HEK293T (cell line): Measurements from ENCODE around the gene LNX1.

ENCODE experiments used
- CTCF ChIA-PET: fragments of 350-600 bp; formaldehyde crosslinking; extraction: SDS; loops from one replicate; lab custom pipeline; 2021; ENCODE audit warnings: antibody characterized with exemption, inconsistent platforms; lab: Yijun Ruan, JAX
- POLR2A ChIA-PET: fragments of 350-600 bp; formaldehyde crosslinking; extraction: SDS; loops from one replicate; lab custom pipeline; 2020; ENCODE audit warnings: antibody characterized with exemption, inconsistent platforms; lab: Yijun Ruan, JAX
- DNase-seq: peaks from one replicate; pipeline ENCODE4 v3.0.0; 2012; ENCODE audit warnings: mixed read lengths; ENCODE audit errors: extremely low spot score
- ARNT ChIP-seq: fragments of 450-650 bp; IDR thresholded peaks from 2 replicates; pipeline ENCODE4 v1.6.1; 2017; ENCODE audit warnings: mild to moderate bottlenecking
- BHLHE40 ChIP-seq: fragments of 450-650 bp; IDR thresholded peaks from 2 replicates; pipeline ENCODE4 v1.6.1; 2016; ENCODE audit warnings: mild to moderate bottlenecking, moderate library complexity, borderline replicate concordance
- CTBP1 ChIP-seq: fragments of 450-650 bp; IDR thresholded peaks from 2 replicates; pipeline ENCODE4 v1.6.1; 2016; ENCODE audit warnings: borderline replicate concordance
- ELF4 ChIP-seq: fragments of 450-650 bp; IDR thresholded peaks from 2 replicates; pipeline ENCODE4 v1.6.1; 2017; ENCODE audit warnings: antibody characterized with exemption
- FOXA1 ChIP-seq: fragments of 450-650 bp; IDR thresholded peaks from 2 replicates; pipeline ENCODE4 v1.6.1; 2016; ENCODE audit warnings: mild to moderate bottlenecking
- FOXK2 ChIP-seq: fragments of 450-650 bp; IDR thresholded peaks from 2 replicates; pipeline ENCODE4 v1.6.1; 2016; ENCODE audit warnings: mild to moderate bottlenecking
- FOXM1 ChIP-seq: fragments of 450-650 bp; IDR thresholded peaks from 2 replicates; pipeline ENCODE4 v1.6.1; 2017; ENCODE audit warnings: mild to moderate bottlenecking, borderline replicate concordance
- HDGF ChIP-seq: fragments of 450-650 bp; IDR thresholded peaks from 2 replicates; pipeline ENCODE4 v1.6.1; 2017; ENCODE audit warnings: antibody characterized with exemption, borderline replicate concordance
- L3MBTL2 ChIP-seq: fragments of 450-650 bp; conservative IDR thresholded peaks from 2 replicates; pipeline ENCODE4 v1.6.1; 2016; ENCODE audit warnings: mild to moderate bottlenecking
- LEF1 ChIP-seq: fragments of 450-650 bp; IDR thresholded peaks from 2 replicates; pipeline ENCODE4 v1.6.1; 2017; ENCODE audit warnings: mild to moderate bottlenecking, borderline replicate concordance
- NFRKB ChIP-seq: fragments of 450-650 bp; IDR thresholded peaks from 2 replicates; pipeline ENCODE4 v1.6.1; 2016; ENCODE audit warnings: mild to moderate bottlenecking, moderate library complexity
- SP1 ChIP-seq: fragments of 450-650 bp; IDR thresholded peaks from 2 replicates; pipeline ENCODE4 v1.6.1; 2017
- SUZ12 ChIP-seq: fragments of 450-650 bp; IDR thresholded peaks from 2 replicates; pipeline ENCODE4 v1.6.1; 2016; ENCODE audit warnings: mild to moderate bottlenecking
- TARDBP ChIP-seq: fragments of 450-650 bp; IDR thresholded peaks from 2 replicates; pipeline ENCODE4 v1.6.1; 2016
- ZNF384 ChIP-seq: fragments of 450-650 bp; IDR thresholded peaks from 2 replicates; pipeline ENCODE4 v1.6.1; 2016
- TF ChIP-seq, protein P1 (sequence below): fragments of 450-650 bp; IDR thresholded peaks from 2 replicates; pipeline ENCODE4 v1.6.1; 2016

LNX1 gene

DNA sequence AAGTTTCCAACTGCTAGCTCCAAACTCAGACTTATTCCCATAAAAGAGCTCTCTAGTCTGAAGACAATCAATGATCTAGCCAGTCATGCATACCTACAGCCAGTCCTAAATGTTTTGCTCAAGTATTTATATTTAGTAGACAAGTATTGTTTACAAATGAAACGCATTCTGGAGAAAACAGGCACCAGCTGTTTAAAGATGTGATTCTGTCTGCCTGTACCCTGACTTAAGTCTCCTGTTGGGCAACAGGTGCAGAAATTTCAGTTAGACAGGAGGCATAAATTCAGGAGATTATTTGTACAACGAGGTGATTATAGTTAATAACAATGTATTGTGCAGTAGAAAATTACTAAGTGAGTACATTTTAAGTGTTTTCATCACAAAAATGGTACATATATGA lies 28.9 kb downstream of the LNX1 start:
- ChIA-PET CTCF (no interaction called here), POLR2A (no interaction called here)
- no peak for TF ChIP-seq ELF4
- TF ChIP-seq FOXM1, result no peak
- TF ChIP-seq, protein P1, sequence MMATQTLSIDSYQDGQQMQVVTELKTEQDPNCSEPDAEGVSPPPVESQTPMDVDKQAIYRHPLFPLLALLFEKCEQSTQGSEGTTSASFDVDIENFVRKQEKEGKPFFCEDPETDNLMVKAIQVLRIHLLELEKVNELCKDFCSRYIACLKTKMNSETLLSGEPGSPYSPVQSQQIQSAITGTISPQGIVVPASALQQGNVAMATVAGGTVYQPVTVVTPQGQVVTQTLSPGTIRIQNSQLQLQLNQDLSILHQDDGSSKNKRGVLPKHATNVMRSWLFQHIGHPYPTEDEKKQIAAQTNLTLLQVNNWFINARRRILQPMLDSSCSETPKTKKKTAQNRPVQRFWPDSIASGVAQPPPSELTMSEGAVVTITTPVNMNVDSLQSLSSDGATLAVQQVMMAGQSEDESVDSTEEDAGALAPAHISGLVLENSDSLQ, result no peak
- TF ChIP-seq ZNF384, result no peak
- no peak for TF ChIP-seq SUZ12
- no peak for TF ChIP-seq FOXK2
- no peak for TF ChIP-seq LEF1
- TF ChIP-seq L3MBTL2, result no peak
- TF ChIP-seq SP1, result no peak
- no peak for TF ChIP-seq FOXA1
- TF ChIP-seq HDGF, result no peak
- TF ChIP-seq TARDBP, result no peak
- DNase-seq, result no peak

DNA sequence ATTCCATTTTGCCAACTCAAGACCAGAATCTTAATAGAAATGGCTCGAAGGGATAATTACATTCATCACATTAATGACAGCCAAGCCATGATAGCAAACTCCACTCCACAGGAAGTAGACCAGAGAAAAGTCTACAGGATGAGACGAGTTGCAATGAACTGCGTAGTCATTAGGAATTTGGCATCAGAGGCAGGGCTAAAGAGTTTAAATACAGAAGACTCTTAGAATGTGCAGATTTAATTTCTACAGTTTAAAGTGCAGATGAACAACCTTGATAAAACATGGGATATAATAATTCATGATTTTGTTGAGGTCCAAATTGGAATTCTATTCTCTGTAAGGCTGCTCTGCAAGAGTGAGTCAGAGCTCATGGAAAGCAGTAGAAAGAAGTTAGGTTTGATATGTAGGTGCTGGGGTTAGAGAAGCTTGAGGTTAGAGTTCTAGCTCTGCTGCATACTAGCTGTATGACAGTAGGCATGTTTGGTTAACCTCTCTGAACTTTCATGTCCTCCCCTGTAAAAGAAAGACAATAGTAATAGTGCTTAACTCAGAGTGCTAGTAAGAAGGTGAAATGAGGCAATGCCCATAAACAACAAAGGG lies 32.2 kb downstream of the LNX1 start:
- TF ChIP-seq BHLHE40 (no peak), NFRKB (no peak), ZNF384 (no peak), FOXK2 (no peak), L3MBTL2 (no peak), FOXA1 (no peak), SUZ12 (no peak), LEF1 (no peak), CTBP1 (no peak), ELF4 (no peak), TARDBP (no peak), HDGF (no peak)
- TF ChIP-seq, protein P1, result no peak
- POLR2A ChIA-PET, result no interaction called here
- DNase-seq, result no peak
- CTCF ChIA-PET, result no interaction called here

DNA sequence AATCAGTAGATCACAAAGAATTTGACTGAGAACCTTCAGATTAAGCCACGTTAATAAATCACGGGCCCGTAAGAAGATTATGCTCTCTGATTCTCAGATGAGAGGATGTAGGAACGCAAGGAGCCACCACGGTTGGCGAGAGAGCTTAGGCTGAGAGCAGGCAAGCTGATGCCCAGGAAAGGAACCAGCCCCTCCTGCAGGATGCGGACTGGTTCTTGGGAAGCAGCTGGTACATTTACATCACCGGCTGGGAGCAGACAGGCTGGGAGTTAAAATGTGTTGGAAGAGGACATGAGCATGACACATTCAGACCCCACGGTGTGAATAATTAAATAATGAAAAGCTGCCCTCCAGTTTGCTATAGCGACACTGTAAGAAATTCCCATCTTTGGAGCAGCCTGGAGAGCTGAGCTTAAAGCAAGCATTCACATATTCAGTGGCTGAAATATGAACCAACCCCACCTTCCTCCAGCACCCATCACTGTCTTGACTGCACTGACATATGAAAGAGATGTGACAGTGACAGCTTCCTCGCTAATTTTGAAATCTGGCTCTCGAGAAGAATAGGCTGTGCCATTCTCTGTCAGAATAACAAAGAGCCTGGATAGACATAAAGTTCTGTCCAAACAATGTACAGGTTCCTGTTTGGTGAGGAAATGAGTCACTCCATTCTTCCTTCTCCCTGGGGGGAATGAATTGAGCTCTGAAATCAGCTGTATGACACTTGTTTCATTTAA lies 33.1 kb downstream of the LNX1 start:
- ChIA-PET CTCF (no interaction called here), POLR2A (no interaction called here)
- no peak for TF ChIP-seq SUZ12
- TF ChIP-seq L3MBTL2, result no peak
- TF ChIP-seq BHLHE40, result no peak
- no peak for TF ChIP-seq ARNT
- TF ChIP-seq HDGF, result no peak
- no peak for TF ChIP-seq SP1
- TF ChIP-seq, protein P1, result no peak
- TF ChIP-seq CTBP1, result no peak
- TF ChIP-seq TARDBP, result no peak
- no peak for DNase-seq

DNA sequence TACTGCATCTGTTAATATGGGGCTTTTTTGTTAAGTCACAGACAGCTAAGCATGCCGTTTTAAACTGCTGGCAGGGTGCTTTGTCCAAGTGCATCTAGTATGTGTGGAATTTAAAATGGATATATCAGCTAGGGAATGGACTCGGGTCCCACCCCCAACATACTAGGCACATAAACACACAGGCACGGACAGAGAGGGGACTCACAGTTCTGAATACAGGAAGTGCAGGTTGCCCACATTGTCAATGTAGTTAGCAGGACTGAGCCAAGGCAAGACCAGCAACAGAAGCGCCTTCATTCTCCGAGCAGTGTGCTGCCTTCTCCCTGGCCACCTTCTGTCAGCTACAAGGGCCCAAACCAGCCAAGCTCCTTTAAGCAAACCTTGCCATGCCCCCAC lies 33.6 kb downstream of the LNX1 start:
- ChIA-PET POLR2A (no interaction called here), CTCF (no interaction called here)
- TF ChIP-seq FOXA1 (no peak), NFRKB (no peak), FOXK2 (no peak), TARDBP (no peak), ZNF384 (no peak), ELF4 (no peak), HDGF (no peak), BHLHE40 (no peak), ARNT (no peak), LEF1 (no peak), L3MBTL2 (no peak), SUZ12 (no peak), CTBP1 (no peak)
- DNase-seq, result no peak

GRCh38 chr4:53556651-53557050 lies 34.6 kb downstream of the LNX1 start:
- TF ChIP-seq, protein P1, result no peak
- TF ChIP-seq FOXM1 (no peak), NFRKB (no peak), LEF1 (no peak), SUZ12 (no peak), HDGF (no peak), FOXA1 (no peak), L3MBTL2 (no peak), TARDBP (no peak), FOXK2 (no peak), ARNT (no peak), CTBP1 (no peak), ELF4 (no peak), ZNF384 (no peak), SP1 (no peak), BHLHE40 (no peak)
- POLR2A ChIA-PET, result no interaction called here
- CTCF ChIA-PET, result no interaction called here
- DNase-seq, result no peak
